ENCODE results near the gene PCDH1. TPM values are rescaled to one million over a fixed set of nuclear protein-coding genes. Genes with fewer than 3 reads are reported as not detected.

PCDH1 gene
- total and polyA plus RNA-seq, 2 donors (not counting 3 experiments of a cell fraction or from before 2014, with no cell fraction given) = 113 to 136 TPM

DNA sequence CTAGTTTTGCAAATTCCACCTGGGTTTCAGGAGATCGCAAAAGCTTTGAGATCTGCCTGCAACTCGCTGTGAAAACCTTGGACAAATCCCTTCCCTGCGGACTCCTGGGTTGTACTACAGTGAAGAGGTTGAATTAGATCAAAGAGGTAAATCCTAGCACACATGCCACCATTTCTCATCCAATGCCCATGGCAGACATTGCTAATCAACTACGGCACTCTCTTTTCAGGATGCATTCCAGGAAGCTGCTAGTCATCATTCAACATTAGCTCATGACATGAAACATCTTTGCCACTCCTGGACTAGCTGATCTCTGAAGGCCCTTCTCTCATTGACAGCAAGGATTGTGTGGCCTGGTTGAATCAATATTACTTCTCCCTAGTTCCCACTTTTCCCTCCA, 46.1 kb downstream of the PCDH1 start:
- Histone ChIP-seq H3K4me2 (ENCODE audit: insufficient read depth, low read length) (no peak overlapping the region), H3K4me3 (replicated peaks in 1 of 3; ENCODE audit: insufficient read depth in 1 of 3, low read depth in 1 of 3, low read length in 3 of 3) (no peak overlapping the region), H3K9me1 (replicated peaks; ENCODE audit: control insufficient read depth, extremely low read depth, insufficient read depth, low read length) (no peaks in the 10 kb centered on the region), H4K20me1 (replicated peaks; ENCODE audit: control insufficient read depth, extremely low read depth, insufficient read depth, low read length) (no peaks in the 10 kb centered on the region), H3K27ac (ENCODE audit: insufficient read depth, low read depth, low read length) (no peak overlapping the region), H3K9me3 (replicated peaks; ENCODE audit: control insufficient read depth, insufficient read depth, low read length) (no peaks in the 10 kb centered on the region), H2AFZ (ENCODE audit: low read depth, low read length) (no peak overlapping the region), H3K4me1 (ENCODE audit: control insufficient read depth, extremely low read depth, insufficient read depth, low read length) (peaks cover 42% of the 10 kb centered on the region), H3K9ac (replicated peaks; ENCODE audit: extremely low read depth, insufficient read depth, low read length) (no peak overlapping the region), H3K79me2 (ENCODE audit: control insufficient read depth, insufficient read depth, low read length) (no peaks in the 10 kb centered on the region), H3K36me3 (ENCODE audit: control insufficient read depth in 2 of 2, extremely low read depth in 1 of 2, insufficient read depth in 2 of 2, low read length in 2 of 2) (no peaks in the 10 kb centered on the region), H3K27me3 (ENCODE audit: control insufficient read depth in 2 of 2, insufficient read depth in 2 of 2, low read length in 2 of 2) (no peaks in the 10 kb centered on the region)
- intact Hi-C loops (cut with micrococcal nuclease) (loop anchor here (2.0 kb wide), 1 partner anchor 17 kb away; no protein-coding TSS in a partner anchor), dilution Hi-C loops (cut with MboI; ENCODE audit: extremely low pct_ligation_motif_present, low sequenced_read_pairs) (no loop called here)
- ChIA-PET CTCF (interaction anchor here (1.1 to 3.8 kb wide), 6 partner anchors 13 to 48 kb away, joined by 3 to 21 read pairs (median 5); partner anchors contain the start of gene PCDH1), POLR2A (no interaction called here)
- no peak for DNase-seq (ENCODE audit: low read depth, low spot score)
- no TSS peak for BruUV-seq (replicated peaks)
- no peak for FAIRE-seq
- TF ChIP-seq FOS (IDR thresholded peaks at IDR 0.05; ENCODE audit: borderline replicate concordance, insufficient read depth, low read length) (no peak), MYC (IDR thresholded peaks at IDR 0.05; ENCODE audit: low read depth, low read length) (no peak), EZH2 (IDR thresholded peaks at IDR 0.05; ENCODE audit: borderline replicate concordance, low read depth, low read length, severe bottlenecking) (no peak), GATA2 (IDR thresholded peaks at IDR 0.05; ENCODE audit: insufficient read depth, insufficient read length, low read depth, low read length) (no peak), MAX (IDR thresholded peaks at IDR 0.05; ENCODE audit: insufficient read depth, insufficient read length) (no peak), POLR2AphosphoS5 (IDR thresholded peaks at IDR 0.05; ENCODE audit: insufficient read depth, low read depth, low read length) (no peak), JUN (IDR thresholded peaks at IDR 0.05; ENCODE audit: borderline replicate concordance, insufficient read depth, insufficient read length, low read depth) (no peak), POLR2A (IDR thresholded peaks at IDR 0.05; ENCODE audit: low read depth, low read length) (no peak)
- TF ChIP-seq, protein P1, sequence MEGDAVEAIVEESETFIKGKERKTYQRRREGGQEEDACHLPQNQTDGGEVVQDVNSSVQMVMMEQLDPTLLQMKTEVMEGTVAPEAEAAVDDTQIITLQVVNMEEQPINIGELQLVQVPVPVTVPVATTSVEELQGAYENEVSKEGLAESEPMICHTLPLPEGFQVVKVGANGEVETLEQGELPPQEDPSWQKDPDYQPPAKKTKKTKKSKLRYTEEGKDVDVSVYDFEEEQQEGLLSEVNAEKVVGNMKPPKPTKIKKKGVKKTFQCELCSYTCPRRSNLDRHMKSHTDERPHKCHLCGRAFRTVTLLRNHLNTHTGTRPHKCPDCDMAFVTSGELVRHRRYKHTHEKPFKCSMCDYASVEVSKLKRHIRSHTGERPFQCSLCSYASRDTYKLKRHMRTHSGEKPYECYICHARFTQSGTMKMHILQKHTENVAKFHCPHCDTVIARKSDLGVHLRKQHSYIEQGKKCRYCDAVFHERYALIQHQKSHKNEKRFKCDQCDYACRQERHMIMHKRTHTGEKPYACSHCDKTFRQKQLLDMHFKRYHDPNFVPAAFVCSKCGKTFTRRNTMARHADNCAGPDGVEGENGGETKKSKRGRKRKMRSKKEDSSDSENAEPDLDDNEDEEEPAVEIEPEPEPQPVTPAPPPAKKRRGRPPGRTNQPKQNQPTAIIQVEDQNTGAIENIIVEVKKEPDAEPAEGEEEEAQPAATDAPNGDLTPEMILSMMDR (IDR thresholded peaks at IDR 0.05; ENCODE audit: extremely low read depth in 1 of 2, insufficient read depth in 1 of 2, low read depth in 1 of 2, low read length in 2 of 2) = no peak
